ENCODE results near the gene EGFLAM.

Gene EGFLAM

GRCh38 chr5:38420246-38420645 is 161.9 kb downstream of the EGFLAM start:
- peak; percentile 53 for DNase-seq (ENCODE audit: low spot score)

GRCh38 chr5:38420691-38421390 is 162.5 kb downstream of the EGFLAM start:
- DNase-seq (ENCODE audit: low spot score) = peak; percentile 72

- no peak for DNase-seq (ENCODE audit: low spot score)
Observed at GRCh38 chr5:38422622-38423021, 164.3 kb downstream of the EGFLAM start.

GRCh38 chr5:38423276-38424147 is 165.2 kb downstream of the EGFLAM start:
- no peak for DNase-seq (ENCODE audit: low spot score)

- no peak for DNase-seq (ENCODE audit: low spot score)
Observed at GRCh38 chr5:38424148-38425060, 166.0 kb downstream of the EGFLAM start.

GRCh38 chr5:38426490-38426889 is 168.1 kb downstream of the EGFLAM start:
- peak; percentile 40 for DNase-seq (ENCODE audit: low spot score)

GRCh38 chr5:38426986-38427950 is 168.9 kb downstream of the EGFLAM start:
- no peak for DNase-seq (ENCODE audit: low spot score)

GRCh38 chr5:38431242-38431853 is 173.0 kb downstream of the EGFLAM start:
- DNase-seq (ENCODE audit: low spot score) = no peak

GRCh38 chr5:38433160-38433861 is 175.0 kb downstream of the EGFLAM start:
- peak; percentile 75 for DNase-seq (ENCODE audit: low spot score)

- peak; percentile 72 for DNase-seq (ENCODE audit: low spot score)
Observed at GRCh38 chr5:38434966-38435705, 176.8 kb downstream of the EGFLAM start.

GRCh38 chr5:38438757-38439156 is 180.4 kb downstream of the EGFLAM start:
- no peak for DNase-seq (ENCODE audit: low spot score)

- DNase-seq (ENCODE audit: low spot score) = peak; percentile 87
Observed at GRCh38 chr5:38441453-38442246, 183.3 kb downstream of the EGFLAM start.

- DNase-seq (ENCODE audit: low spot score) = no peak
Observed at GRCh38 chr5:38442247-38442573, 183.9 kb downstream of the EGFLAM start.

- no peak for DNase-seq (ENCODE audit: low spot score)
Observed at GRCh38 chr5:38443390-38443789, 185.0 kb downstream of the EGFLAM start.

GRCh38 chr5:38445374-38446028 is 187.1 kb downstream of the EGFLAM start:
- no peak for DNase-seq (ENCODE audit: low spot score)

- no peak for DNase-seq (ENCODE audit: low spot score)
Observed at GRCh38 chr5:38446029-38446522, 187.7 kb downstream of the EGFLAM start.

GRCh38 chr5:38447056-38447455 is 188.7 kb downstream of the EGFLAM start:
- no peak for DNase-seq (ENCODE audit: low spot score)

- DNase-seq (ENCODE audit: low spot score) = peak; percentile 51
Observed at GRCh38 chr5:38447786-38448185, 189.4 kb downstream of the EGFLAM start.
